ENCODE data around the gene TAB2. TPM values are rescaled to one million over a fixed set of nuclear protein-coding genes. Genes with fewer than 3 reads are reported as not detected.

TAB2 gene
- total RNA-seq, 1 donor from 2014 or later = 71.3 TPM

DNA sequence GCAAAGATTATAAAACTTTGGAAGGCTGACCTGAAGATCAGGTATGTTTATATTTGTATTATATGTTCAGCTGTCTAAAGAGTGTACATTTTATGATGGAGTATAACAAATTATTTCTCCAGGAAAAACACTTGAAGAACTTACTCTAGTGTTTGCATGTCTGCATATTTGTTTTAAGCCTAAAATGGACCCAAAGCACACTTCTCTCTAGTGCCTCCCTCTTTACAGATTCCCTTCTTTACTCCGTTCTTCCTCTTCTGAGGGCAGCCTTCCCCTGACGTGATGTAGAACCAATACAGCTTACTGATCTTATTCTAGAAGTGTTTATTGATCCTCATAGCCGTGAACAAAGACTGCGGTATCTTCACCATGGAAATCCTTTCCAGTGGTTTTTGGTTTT, 96.5 kb downstream of the TAB2 start:
- Mint-ChIP-seq H3K4me3 (no peak overlapping the region), H3K36me3 (peaks cover 38% of the 10 kb centered on the region), H3K27ac (no peak overlapping the region), H3K27me3 (ENCODE audit: low read depth) (no peaks in the 10 kb centered on the region), H3K4me1 (no peaks in the 10 kb centered on the region), H3K9me3 (peaks cover 24% of the 10 kb centered on the region)
- DNase-seq (ENCODE audit: low spot score in 2 of 2, unreplicated experiment in 2 of 2) = no peak
- TF ChIP-seq, protein P1, sequence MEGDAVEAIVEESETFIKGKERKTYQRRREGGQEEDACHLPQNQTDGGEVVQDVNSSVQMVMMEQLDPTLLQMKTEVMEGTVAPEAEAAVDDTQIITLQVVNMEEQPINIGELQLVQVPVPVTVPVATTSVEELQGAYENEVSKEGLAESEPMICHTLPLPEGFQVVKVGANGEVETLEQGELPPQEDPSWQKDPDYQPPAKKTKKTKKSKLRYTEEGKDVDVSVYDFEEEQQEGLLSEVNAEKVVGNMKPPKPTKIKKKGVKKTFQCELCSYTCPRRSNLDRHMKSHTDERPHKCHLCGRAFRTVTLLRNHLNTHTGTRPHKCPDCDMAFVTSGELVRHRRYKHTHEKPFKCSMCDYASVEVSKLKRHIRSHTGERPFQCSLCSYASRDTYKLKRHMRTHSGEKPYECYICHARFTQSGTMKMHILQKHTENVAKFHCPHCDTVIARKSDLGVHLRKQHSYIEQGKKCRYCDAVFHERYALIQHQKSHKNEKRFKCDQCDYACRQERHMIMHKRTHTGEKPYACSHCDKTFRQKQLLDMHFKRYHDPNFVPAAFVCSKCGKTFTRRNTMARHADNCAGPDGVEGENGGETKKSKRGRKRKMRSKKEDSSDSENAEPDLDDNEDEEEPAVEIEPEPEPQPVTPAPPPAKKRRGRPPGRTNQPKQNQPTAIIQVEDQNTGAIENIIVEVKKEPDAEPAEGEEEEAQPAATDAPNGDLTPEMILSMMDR (IDR thresholded peaks at IDR 0.05; ENCODE audit: unreplicated experiment) = no peak

DNA sequence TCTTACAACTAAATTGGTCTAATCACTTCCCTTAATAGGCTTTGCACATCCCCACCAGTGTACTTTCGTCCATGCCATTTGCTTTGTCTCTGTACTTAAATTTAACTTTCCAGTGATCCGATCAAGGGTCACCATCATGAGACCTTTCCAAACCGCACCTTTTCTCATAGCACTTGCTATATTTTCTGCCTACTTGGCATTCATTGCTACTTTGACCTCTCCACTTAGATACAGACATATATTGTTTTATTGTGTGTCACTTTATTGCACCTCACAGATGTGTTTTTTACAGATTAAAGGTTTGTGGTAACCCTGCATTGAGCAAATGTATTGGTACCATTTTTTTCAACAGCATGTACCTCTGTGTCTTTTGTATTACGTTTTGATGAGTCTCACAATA, 97.3 kb downstream of the TAB2 start:
- Mint-ChIP-seq H3K27me3 (ENCODE audit: low read depth) (no peaks in the 10 kb centered on the region), H3K9me3 (peaks cover 24% of the 10 kb centered on the region), H3K4me3 (no peak overlapping the region), H3K4me1 (no peaks in the 10 kb centered on the region), H3K27ac (no peak overlapping the region), H3K36me3 (peaks cover 34% of the 10 kb centered on the region)
- DNase-seq (ENCODE audit: low spot score in 2 of 2, unreplicated experiment in 2 of 2) = no peak
- TF ChIP-seq, protein P1 (IDR thresholded peaks at IDR 0.05; ENCODE audit: unreplicated experiment) = no peak

DNA sequence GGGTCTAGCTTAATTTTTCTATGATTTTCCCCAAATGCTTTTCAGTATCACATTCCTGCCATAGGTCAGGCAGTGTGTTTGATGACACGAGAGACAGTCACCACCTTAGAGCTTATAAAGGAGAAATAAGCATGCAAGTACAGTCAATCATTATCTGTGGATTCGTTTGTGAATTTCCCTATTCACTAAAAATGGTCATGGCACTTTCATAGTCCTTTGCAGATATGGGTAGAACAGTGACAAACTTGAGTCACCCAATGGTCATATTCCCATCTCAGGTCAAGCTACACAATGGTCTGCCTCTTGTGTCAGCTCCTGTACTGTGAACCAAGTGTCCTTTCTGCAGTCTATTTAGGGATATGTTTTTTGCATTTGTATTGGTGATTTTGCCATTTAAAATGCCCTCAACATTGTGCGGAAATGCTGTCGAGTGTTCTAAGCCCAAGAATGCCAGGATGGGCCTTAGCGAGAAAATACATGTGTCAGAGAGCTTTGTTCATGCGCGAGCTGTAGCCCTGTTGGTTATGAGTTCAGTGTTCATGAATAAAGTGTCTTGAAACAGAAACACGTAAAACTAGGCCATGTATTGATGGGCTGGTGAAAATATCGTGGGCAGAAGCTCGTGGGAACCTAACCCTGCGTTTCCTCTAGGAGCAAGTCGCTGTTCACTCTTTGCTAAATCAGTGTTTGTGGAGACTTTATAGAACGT, 102.3 kb downstream of the TAB2 start:
- TF ChIP-seq, protein P1 (IDR thresholded peaks at IDR 0.05; ENCODE audit: unreplicated experiment) = no peak
- Mint-ChIP-seq H3K36me3 (peaks cover 15% of the 10 kb centered on the region), H3K9me3 (peaks cover 20% of the 10 kb centered on the region), H3K4me1 (peaks cover 5% of the 10 kb centered on the region), H3K27ac (no peak overlapping the region), H3K4me3 (no peak overlapping the region), H3K27me3 (ENCODE audit: low read depth) (no peaks in the 10 kb centered on the region)
- DNase-seq (ENCODE audit: low spot score in 2 of 2, unreplicated experiment in 2 of 2) = no peak

DNA sequence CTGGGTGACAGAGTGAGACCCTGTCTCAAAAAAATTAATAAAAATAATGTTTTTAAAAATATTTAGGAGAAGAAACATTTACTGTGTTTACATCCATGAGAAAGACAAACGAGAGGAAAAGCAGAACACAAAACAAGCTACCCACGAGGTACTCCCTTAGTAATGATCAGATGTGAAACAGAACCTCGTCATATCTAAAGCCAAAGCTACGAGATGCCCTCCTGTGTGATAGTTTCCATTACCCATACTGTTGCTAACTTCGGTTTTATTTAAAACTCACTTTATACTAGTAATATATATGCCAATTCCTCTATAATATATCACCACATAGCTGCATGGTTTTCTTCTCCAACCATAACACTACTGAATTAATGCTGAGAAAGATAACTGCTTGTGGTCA, 103.6 kb downstream of the TAB2 start:
- peaks cover 5% of the 10 kb centered on the region for H3K36me3 Mint-ChIP-seq
- TF ChIP-seq, protein P1 (IDR thresholded peaks at IDR 0.05; ENCODE audit: unreplicated experiment) = no peak

DNA sequence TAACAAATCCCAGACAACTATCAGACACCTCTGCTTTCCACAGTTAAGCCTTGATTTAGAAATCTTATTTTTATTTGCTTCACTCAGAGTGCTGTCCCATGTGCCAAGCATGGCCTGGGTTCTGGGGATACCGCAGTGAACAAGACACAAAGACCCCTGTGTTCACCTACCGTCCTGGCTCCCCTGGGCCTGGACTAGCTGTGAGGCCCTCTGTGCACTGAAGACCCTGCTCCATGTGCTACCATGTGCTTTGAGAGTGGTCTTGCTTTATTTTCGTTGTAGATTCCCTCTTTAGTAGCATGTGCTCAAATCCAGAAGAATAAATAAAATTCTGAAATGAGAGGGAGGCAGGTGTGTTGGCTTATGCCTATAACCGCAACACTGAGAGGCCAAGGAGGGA, 105.1 kb downstream of the TAB2 start:
- Mint-ChIP-seq H3K9me3 (no peaks in the 10 kb centered on the region), H3K4me3 (no peak overlapping the region), H3K27ac (no peak overlapping the region), H3K36me3 (no peaks in the 10 kb centered on the region), H3K4me1 (peaks cover 5% of the 10 kb centered on the region), H3K27me3 (ENCODE audit: low read depth) (no peaks in the 10 kb centered on the region)
- DNase-seq (ENCODE audit: low spot score in 2 of 2, unreplicated experiment in 2 of 2) = no peak
- TF ChIP-seq, protein P1 (IDR thresholded peaks at IDR 0.05; ENCODE audit: unreplicated experiment) = no peak

More for the DNA sequence above, 103.6 kb downstream of the TAB2 start:
- no peak for DNase-seq (ENCODE audit: low spot score in 2 of 2, unreplicated experiment in 2 of 2)
- peaks cover 5% of the 10 kb centered on the region for H3K4me1 Mint-ChIP-seq
- H3K9me3 Mint-ChIP-seq = peaks cover 10% of the 10 kb centered on the region
- no peaks in the 10 kb centered on the region for H3K27me3 Mint-ChIP-seq (ENCODE audit: low read depth)
- no peak overlapping the region for H3K4me3 Mint-ChIP-seq
- no peak overlapping the region for H3K27ac Mint-ChIP-seq

All from mesothelial cell of epicardium (in vitro differentiated cells).